GM21576 (cell line): ENCODE results near the gene RNF166.

ENCODE experiments used
- ATAC-seq: cut with Tn5 transposase; IDR thresholded peaks from one replicate; pipeline ENCODE4 v1.9.1; 2021; ENCODE audit warnings: mild to moderate bottlenecking, moderate library complexity; ENCODE audit not compliant: unreplicated experiment

The RNF166 gene

GRCh38 chr16:88695218-88695617, 11.0 kb downstream of the RNF166 start:
- no peak for ATAC-seq

DNA sequence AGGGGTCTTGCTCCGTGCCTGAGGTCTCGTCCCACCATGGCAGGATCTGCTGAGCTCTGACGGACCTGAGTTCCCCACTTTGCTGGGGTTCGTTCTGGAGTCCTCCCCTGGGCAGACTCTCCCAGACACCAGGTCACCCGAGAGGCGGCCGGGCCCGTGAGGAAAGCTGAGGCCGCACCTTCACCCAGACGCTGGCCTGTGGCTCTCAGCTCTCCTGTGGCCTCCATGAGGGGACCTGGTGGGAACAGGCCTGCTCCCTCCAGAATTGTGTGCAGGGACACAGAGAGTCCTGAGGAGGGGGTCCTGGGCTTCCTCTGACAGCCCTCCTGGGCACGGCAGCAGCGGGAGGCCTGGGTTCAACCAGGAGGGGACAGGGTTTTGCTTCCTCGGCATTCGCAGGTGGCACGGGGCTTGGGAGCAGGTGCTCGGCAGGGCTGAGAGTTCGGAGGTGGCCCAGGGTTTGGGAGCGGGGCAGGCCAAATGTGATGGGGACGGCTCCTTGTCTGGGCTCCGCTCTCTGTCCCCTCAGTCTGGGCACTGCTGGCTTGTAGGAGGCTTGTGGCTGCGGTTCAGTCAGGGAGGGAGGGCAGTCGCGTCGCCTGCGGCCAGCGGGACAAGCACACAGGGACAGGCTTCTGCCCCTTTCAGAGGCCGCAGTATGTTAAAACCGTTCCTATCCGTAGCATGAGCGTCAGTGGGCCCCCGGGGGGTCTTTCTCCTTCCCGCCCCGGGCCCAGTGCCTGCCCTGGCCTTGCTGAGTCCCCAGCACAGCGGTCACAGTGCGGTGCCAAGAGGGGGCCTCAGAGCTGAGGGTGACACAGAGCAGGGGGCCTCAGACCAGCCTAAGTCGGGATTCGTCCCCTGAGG, 11.8 kb downstream of the RNF166 start:
- ATAC-seq = no peak

DNA sequence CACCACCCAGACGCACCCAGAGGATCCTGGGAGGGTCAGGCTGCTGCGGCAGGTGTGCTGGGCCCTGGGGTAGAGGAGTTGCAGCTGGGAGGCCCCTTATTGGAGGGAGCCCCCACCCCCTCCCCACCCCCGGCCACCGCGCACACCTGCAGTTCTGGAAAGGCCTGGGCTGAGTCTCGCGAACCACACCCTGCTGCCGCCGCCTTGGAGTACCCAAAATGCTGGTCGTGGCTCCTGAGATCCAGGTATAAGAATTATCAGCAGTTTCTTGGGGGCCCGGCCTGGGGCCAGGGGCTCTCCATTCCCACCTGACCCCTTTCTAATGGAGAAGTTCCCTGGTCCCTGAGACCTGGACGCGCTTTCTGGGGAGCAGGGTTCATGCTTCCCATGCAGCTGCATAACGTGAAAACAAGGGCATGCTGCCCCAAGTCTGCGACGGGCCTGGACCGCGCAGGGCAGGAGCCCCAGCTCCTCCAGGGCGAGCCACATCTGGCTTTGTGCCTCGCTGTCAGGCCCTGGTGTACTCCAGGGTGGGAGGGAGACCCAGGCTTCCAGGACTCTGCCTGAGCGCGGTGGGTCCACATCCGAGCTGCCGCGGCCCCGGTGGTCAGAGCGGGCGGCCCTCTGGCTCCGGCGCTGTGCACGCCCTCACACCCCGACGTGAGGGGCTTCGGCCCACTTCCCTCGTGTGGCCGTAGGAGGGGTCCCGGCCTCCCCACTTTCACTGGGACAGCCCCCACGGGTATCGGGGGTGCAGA, 12.6 kb downstream of the RNF166 start:
- no peak for ATAC-seq

DNA sequence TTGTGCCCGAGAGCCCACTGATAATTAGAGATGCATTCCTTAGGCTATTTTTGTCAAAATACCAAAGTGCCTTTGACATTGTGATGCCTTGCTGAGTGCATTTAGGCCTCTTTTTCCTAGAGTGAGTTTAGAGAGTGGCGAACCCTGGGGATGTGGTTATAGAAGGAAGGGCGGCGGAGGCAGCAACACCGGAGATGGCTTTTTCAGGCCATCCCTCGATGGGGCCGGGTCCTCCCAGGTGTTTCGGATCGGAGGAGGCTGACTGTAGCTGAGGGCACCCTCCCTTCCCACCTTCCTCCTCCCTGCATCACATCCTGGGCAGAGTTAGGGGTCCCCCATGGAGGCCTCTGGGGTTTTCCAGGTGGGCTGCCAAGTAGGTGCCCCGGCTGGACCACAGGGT, 13.3 kb downstream of the RNF166 start:
- no peak for ATAC-seq

GRCh38 chr16:88691924-88692560, 14.2 kb downstream of the RNF166 start:
- no peak for ATAC-seq

DNA sequence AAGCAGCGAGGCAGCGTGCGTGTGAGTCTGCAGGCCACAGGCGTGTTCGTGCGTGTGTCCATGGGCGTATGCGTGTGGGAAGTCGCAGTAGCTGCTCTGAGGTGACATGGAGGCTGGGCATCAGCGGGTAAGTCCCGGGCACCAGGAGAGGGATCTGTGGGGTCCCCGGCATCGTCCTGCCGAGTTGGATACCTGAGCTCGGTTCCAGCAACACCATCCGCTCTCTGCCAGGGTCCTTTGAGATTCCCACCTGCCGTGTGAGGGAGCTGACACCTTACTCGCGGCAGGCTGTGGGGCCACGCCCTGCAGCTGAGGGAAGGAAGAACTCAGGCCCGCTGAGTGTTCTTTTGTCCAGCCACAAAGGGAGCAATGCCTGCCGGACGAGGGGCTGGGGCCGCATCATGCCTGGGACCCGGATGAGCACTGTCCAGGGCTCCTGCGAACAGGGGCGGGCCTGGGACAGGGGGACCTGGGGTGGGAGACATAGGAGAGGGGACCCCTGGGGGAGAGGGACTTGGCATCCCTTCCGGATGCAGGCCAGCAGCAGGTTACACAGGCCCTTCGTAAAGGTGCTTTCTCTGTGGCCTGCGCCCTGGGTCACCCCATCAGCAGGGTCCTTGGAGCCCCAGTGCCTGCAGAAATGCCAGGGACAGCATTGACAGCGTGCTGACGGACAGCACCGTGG, 14.9 kb downstream of the RNF166 start:
- no peak for ATAC-seq

DNA sequence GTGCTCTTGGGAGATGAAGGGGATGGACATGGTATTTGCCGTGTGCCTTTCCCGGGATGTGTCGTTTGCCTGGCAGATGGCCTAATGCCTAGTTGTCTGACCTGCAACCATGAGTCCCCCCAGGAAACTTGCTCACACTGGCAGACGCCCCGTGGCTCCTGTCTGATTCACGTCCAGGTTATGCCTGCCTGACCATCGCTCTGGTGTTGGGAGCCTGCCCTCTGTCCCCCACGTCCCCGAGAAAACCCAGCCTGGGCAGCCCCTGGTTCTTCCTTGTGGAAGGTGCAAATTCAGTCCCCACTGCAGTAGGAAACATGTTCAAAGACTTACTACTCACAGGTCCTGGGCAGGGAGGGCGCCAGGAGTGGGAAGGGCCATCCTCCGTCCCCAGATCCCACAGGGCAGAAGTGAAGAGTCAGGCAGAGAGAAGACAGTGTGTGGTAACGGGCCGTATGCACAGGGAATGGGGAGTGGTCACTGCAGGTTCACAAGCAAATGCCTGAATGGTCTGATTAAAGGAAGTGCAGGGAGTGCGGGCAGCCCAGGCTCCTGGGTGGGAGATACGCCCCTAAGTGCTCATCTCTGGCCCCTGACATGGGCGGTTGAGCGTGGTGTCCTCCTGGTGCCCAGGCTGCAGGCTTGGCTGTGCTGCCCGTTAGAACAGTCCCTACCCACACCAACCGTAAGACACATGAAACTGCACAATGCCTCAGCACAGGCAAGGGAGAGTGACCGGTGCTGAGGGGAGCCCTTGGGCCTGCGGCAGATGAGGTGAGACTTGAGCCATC, 15.7 kb downstream of the RNF166 start:
- ATAC-seq = no peak

DNA sequence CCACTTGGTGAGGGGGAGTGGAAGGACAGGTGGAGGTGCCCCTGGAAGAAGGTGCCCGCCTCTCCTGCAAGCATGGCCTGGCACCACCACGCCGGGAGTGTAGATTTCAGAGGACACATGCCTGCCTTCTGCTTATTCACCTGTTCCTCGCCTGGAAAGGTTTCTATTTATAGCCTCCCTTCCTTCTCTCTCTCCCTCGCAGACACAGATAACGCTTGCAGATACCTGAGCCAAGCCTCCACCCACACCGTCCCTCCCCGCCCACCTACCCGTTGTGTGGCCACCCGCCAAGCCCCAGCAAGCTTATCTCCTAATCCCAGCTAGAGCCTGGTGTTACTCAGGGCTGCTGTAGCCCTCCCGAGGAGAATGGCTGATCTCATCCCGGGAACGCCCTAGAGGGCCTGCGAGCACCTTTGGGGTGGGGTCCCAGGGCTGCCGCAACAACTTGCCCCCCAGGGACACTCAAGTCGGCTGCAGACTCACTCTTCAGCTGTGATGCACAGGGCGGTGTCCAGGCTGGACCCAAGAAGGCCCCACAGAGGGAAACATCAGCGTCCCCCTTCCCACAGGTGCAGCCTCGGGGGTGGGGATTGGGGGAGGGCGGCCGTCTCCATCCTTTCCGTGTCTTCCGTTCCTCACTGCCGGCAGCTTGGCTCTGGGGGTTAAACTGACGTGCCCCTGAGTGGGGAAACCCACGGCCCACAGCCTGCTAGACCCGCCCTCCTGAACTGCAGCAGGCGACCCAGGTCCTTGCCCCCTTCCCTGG, 18.0 kb downstream of the RNF166 start:
- ATAC-seq = no peak

- no peak for ATAC-seq
Observed at GRCh38 chr16:88687676-88688012, 18.6 kb downstream of the RNF166 start.

GRCh38 chr16:88687254-88687576, 19.0 kb downstream of the RNF166 start:
- no peak for ATAC-seq

DNA sequence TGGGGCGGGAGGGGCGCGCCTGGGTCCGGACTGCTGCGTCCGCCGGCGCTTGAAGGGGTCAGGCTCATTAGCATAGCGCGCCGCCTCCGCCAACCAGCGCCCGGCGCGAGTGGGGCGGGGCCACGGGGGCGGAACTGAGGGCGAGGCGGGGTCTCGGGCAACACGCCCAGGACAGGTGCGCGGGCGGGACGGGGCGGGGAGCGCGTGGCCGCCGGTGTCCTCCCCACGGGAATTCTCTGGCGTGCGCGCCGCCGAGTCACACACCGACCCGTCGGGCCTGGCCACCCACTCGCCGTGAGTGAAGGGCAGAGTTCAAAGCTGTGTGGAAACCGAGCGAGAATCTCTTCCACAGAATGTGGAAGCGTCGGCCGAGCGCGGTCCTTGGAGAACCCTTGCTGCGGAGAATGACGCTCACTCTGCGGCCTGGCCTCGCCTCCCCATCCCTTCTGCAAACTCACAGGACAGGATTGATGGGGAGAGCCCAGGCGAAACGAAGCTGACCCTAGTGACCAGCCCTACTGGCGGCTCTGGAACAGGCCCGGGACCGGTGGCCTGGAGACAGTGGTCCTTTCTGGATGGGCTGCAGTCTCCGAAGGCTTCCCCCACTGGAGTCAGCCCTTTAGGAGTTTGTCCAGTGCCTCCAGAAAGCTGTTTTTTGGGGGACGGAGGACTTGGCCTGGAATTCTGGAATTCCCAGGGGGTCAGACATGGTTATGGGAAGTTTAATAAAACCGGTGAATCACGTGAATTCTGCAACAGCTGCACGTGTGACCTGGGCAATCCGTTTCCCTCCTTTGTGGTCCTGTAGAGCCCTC, 19.6 kb downstream of the RNF166 start, which contains the start of gene SNAI3:
Gene SNAI3, minus strand, starts transcription at position 69 of the 815 bp plus-strand sequence. CDS start 101 bp downstream, outside the sequence.
- ATAC-seq = no peak

- no peak for ATAC-seq
Observed at GRCh38 chr16:88686062-88686438, 20.2 kb downstream of the RNF166 start.

DNA sequence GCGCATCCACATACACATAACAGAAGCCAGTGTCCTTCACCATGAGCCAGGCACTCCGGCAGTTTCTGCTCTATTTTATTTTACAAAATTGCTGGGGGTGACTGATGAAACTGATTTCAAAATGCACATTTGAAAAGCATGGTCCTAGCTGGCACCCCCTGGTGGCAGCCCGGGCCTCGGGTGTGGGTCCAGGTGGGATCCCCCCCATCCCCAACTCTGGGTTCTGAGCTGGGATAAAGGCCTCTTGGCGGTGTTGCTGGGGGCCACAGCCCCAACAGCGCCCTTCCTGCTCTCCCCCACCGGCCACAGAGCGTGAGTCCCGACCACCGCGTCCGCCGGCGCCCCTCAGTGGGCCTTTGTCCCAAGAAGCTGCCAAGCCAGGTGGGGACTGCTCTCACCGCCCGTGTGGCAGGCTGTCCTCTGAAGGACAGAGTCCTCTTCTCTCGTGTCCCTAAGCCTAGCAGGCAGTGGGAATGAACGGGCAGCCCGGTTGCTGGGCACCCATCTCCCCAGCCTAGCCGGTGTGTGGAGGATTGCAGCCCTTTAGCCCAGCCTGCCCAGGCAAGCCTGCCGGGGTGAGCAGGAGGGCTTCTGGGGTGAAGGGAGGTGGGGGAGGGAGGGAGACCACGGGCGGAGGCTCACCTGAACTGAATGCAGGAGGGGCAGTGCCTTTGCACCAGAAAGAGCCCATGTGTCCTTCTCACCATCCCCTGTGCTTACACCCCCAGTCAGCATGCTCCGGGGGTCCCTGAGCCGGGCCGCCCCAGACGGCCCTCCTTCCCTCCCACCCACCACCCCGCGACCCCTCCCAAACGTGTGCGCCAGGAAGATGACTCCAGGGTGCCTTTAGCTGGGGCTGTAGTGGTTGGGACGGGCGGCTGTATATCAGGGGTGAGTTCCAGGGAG, 20.8 kb downstream of the RNF166 start:
- ATAC-seq = no peak

DNA sequence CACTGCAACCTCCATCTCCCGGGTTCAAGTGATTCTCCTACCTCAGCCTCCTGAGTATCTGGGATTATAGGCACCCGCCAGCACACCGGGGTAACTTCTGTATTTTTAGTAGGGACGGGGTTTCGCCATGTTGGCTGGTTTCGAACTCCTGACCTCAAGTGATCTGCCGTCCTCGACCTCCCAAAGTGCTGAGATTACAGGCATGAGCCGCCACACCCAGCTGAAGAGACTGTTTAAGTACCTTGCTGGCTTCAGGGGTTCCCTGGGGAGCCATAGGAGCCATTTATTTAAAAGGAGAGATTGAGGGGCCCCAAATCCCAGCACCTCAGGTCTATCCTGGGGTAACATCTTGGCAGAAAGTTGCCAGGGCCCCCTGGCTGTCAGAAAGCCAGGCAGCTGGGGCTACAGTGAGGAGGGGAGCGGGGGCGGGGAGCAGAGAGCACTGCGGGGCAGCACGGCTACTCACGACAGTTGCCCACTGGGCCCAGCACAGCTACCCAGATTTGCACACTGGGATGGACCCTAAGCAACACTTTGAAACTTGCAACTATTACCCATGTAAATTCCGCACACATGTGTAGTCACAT, 21.5 kb downstream of the RNF166 start:
- ATAC-seq = no peak

DNA sequence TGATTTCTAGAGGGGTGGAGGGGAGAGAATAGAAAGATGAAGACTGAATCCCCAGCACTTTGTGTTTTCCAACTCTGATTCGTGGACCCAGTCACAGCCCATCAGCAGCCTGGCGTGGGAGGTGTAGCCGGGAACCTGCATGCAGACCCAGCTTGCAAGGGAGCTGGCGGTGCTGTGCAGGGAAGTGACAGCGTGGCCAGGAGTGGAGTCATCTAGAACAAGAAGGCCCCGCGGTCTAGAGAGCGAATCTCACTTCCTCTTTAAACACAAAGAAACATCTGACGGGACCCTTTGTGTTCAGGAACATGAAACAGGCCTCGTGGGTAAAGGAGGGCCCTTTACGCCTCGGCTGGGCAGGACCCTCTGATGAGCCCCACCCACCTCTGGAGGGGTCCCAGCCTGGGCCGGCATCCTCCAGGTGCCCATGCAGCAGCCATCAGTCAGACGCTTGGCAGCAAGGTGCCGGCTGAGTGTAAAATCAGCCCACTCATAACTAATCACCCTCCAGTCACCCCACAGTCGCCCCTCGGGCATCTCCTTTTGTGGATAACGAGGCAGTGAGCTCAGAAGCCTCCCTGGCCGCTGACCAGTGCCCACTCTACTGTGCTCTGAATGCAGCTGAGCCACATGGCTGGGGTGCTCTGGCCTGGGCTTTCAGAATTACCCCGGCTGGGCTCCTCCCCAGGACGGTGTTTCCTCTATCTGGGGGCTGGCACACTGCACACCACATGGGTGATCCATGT, 24.3 kb downstream of the RNF166 start:
- peak; percentile 62 for ATAC-seq

DNA sequence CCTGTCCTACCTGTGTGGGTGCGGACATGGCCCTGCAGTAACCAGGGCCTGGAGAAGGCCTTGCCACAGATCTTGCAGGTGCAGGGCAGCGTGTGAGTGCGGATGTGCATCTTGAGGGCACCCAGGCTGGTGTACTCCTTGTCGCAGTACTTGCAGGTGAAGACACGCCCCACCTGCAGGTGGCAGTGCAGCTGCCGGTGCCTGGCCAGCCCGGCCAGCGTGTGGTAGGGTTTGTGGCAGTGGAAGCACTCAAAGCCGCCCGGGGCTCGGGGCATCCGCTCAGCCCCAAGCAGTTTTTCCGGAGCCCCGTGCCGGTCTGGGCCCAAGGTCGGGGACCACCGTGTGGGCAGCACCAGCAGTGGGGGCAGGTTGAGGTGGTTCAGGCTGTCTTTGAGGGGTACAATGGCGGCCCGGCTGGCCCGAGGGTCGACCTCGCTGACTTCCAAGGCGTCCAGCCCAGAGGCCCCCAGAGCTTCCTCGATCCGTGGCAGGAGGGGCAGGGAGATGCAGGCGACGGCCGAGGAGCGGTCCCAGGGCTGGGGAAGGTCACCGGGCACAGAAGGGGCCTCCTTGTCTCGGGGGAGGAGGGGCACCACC, 25.0 kb downstream of the RNF166 start:
- no peak for ATAC-seq
